Kidney glomerular epithelial cell (primary cell): Measurements from ENCODE around the gene BLTP1.
A peak's percentile ranks its signal among the peaks of the same experiment; 100 is the strongest.
"Not testable (repeated sequence)": the region's sequence is repeated elsewhere in the genome, so short reads cannot be mapped to it uniquely, and the experiment has no call there.

Experiments used
- DNase-seq: peaks from one replicate; lab custom pipeline; 2025; lab: John Stamatoyannopoulos, UW

Gene BLTP1

GRCh38 chr4:122151982-122152710, at the start of gene BLTP1:
TSS of gene BLTP1 (plus strand) at chr4:122152331. CDS start at chr4:122170648, 18,317 bp downstream.
- DNase-seq = peak; percentile 63

GRCh38 chr4:122104184-122104583, 47.9 kb upstream of the BLTP1 start:
- DNase-seq = no peak

GRCh38 chr4:122107680-122108079, 44.5 kb upstream of the BLTP1 start:
- DNase-seq = no peak

- not testable (repeated sequence) for DNase-seq
These were observed 41.8 kb upstream of the BLTP1 start for GRCh38 chr4:122110304-122110703.

- DNase-seq = no peak
These were observed 34.4 kb upstream of the BLTP1 start for GRCh38 chr4:122117743-122118142.

- no peak for DNase-seq
These were observed 33.9 kb upstream of the BLTP1 start for GRCh38 chr4:122118243-122118642.

- no peak for DNase-seq
These were observed 32.4 kb upstream of the BLTP1 start for GRCh38 chr4:122119739-122120138.

- no peak for DNase-seq
These were observed 30.5 kb upstream of the BLTP1 start for GRCh38 chr4:122121593-122121992.

- no peak for DNase-seq
These were observed 30.0 kb upstream of the BLTP1 start for GRCh38 chr4:122122083-122122482.

GRCh38 chr4:122129061-122129460, 23.1 kb upstream of the BLTP1 start:
- DNase-seq = no peak

GRCh38 chr4:122131562-122132157, 20.5 kb upstream of the BLTP1 start:
- DNase-seq = no peak

- DNase-seq = no peak
These were observed 19.2 kb upstream of the BLTP1 start for GRCh38 chr4:122132891-122133290.

GRCh38 chr4:122139139-122139538, 13.0 kb upstream of the BLTP1 start:
- DNase-seq = no peak

- no peak for DNase-seq
These were observed 11.3 kb upstream of the BLTP1 start for GRCh38 chr4:122140834-122141233.

- no peak for DNase-seq
These were observed 9.4 kb upstream of the BLTP1 start for GRCh38 chr4:122142687-122143086.

GRCh38 chr4:122146652-122147051, 5.5 kb upstream of the BLTP1 start:
- no peak for DNase-seq

GRCh38 chr4:122150931-122151330, 1.2 kb upstream of the BLTP1 start:
- no peak for DNase-seq

- DNase-seq = peak; percentile 33
These were observed 638 bp downstream of the BLTP1 start for GRCh38 chr4:122152711-122153226.

- no peak for DNase-seq
These were observed 4.7 kb downstream of the BLTP1 start for GRCh38 chr4:122156819-122157218.

- no peak for DNase-seq
These were observed 11.2 kb downstream of the BLTP1 start for GRCh38 chr4:122163301-122163700.

- DNase-seq = no peak
These were observed 11.6 kb downstream of the BLTP1 start for GRCh38 chr4:122163767-122164166.

- DNase-seq = no peak
These were observed 15.2 kb downstream of the BLTP1 start for GRCh38 chr4:122167369-122167768.

- no peak for DNase-seq
These were observed 18.6 kb downstream of the BLTP1 start for GRCh38 chr4:122170775-122171174.

GRCh38 chr4:122171323-122171722, 19.2 kb downstream of the BLTP1 start:
- DNase-seq = no peak
